GM04504 (cell line): Measurements from ENCODE around the gene PNPLA3.
A peak's percentile ranks its signal among the peaks of the same experiment; 100 is the strongest.

Experiments
- DNase-seq: peaks from one replicate; pipeline ENCODE4 v3.0.0-alpha.2; 2012; ENCODE audit warnings: low read depth

Gene PNPLA3

DNA sequence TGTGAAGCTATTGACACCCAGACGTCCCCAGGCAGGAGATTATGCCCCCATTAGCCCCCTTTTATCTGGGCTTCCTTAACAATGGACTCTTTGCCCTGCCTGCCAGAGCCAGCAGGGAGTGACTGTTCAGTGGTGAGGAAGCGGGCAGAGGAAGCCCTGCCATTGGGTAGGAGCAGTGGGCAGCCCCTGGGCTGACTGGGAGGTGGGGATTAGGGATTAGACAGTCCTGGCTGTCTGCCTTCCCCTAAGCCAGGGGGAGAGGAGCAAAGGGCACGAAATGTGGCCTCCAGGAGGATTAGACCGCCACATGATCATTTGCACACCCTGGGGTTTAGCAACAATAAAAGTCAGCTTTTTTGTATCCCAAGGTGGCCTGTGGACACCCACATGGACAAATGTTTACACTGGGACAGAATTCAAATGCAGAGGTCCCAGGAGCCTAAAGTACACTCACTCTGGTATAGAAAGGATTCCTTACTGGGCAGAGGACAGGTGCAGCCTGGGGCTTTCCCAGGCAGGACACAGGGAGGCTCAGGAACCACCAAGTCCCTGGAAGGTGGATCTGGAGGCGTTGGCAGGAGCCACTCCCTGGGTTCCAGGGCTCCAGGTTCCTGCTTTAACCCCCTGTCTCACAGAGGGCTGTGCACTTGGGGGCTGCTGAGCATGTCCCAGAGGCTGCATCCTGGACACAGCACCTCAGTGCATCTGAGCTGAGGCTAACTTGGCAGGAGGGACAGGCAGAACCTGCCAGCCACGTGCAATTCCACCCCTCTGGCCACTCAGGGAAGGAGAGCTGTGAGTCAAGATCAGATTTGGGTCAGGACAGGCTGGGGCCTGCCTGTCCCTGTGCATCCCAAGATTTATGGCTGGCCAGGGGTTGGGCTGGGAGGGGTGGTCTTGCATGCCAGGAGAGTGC lies 2.1 kb downstream of the PNPLA3 start:
- no peak for DNase-seq

DNA sequence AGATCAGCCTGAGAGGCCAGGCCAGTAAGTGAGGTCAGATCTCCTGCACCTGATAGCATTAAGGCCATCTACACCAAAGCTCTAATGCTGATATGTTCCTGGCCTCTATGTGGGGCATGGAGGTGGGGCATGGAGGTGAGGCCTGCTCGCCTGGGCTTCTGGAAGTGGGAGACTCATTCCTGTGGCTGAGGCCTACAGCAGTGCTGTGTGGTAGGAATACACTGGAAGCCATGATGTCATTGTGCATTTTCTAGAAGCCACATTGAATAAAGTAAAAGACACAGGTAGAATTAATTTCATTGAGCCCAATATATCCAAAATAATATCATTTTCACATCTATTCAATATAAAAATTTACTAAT lies 2.7 kb downstream of the PNPLA3 start:
- DNase-seq, result no peak

DNA sequence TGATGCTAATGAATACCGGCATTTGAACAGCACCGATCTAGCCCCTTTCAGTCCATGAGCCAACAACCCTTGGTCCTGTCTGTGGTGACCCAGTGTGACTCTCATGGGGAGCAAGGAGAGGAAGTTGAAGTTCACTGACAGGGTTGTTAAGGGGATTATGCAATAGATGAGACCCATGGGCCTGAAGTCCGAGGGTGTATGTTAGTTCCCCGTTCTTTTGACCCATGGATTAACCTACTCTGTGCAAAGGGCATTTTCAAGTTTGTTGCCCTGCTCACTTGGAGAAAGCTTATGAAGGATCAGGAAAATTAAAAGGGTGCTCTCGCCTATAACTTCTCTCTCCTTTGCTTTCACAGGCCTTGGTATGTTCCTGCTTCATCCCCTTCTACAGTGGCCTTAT lies 4.9 kb downstream of the PNPLA3 start:
- DNase-seq, result no peak

DNA sequence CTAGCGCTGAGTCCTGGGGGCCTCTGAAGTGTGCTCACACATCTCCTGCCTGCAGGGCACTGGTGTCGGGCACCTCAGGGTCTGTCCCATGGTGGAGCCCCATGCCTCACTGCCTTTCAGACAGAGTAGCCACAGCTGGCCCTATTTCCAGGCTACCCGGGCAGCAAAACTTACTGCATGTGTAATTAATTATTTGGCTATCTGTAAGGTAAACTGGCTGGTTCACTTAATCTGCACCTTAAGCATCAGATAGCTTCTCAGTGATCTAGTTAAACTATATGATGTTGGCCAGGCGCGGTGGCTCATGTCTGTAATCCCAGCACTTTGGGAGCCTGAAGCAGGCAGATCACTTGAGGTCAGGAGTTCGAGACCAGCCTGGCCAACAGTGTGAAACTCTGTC lies 5.3 kb downstream of the PNPLA3 start:
- no peak for DNase-seq

DNA sequence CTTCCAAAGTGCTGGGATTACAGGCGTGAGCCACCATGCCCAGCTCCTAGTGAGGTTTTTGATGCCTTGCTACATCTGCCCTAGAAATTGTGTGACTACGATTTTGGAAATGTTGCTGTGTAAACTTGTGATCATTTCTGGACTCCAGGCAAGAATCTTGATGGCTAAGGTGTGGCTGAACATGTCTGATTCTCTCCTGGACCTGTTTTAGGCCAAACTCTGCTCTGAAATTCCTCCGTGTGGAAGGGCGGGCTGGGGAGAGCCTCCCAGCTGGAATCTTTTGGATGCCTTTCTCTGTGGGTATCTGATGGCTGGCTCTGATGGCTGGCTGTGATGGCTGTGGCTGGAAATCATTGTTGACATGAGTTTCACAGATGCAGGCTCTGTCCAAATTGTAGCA lies 8.2 kb downstream of the PNPLA3 start:
- no peak for DNase-seq

DNA sequence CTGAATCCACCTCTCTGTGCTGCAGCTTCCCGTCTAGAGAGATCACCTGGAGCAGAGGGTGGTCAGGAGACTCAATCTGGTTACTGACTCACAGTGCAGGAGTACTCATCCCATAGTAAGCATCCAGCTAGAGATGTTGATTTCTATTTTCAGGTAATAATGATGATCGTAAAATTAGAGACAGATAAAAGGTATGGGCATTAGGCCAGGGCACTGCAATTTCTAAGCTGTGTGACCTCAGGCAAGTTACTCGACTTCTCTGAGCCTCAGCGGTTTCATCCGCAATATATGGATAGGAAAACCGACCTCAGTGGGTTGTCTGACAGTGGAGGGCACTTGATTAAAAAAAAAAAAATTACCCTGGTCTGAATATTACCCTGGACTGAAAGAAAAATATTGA lies 17.8 kb downstream of the PNPLA3 start:
- no peak for DNase-seq

DNA sequence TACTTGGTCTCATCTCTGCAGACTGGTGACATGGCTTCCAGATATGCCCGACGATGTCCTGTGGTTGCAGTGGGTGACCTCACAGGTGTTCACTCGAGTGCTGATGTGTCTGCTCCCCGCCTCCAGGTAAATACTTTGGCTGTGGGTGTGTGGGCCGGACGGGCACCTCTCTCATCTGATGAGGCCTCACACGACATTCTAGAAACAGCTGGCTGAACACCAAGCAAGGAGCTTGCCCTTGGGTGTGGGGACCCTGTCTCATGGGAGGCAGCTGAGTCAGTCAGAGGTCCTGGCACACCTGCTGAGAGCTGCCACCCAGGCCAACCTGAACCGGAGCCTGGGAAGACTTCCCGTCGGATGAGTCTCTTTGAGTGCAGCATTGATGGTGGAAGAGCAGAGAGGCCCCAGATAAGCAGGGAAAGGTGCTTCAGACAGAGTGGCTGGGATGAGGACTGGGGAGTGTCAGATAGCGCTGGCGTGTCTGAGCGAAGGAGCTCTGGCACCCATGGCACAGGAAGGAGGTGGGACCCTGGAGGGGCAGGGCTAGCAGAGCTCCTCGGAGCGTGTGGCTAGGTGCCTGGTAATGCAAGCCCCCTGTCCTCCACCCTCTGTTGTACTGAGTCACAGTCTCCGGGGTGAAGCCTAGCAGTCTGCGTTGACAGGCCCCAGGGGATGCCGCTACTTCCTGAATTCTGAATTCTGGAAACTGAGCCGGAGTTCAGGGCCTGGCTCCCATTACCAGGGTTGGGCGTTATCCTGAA lies 21.2 kb downstream of the PNPLA3 start:
- no peak for DNase-seq

DNA sequence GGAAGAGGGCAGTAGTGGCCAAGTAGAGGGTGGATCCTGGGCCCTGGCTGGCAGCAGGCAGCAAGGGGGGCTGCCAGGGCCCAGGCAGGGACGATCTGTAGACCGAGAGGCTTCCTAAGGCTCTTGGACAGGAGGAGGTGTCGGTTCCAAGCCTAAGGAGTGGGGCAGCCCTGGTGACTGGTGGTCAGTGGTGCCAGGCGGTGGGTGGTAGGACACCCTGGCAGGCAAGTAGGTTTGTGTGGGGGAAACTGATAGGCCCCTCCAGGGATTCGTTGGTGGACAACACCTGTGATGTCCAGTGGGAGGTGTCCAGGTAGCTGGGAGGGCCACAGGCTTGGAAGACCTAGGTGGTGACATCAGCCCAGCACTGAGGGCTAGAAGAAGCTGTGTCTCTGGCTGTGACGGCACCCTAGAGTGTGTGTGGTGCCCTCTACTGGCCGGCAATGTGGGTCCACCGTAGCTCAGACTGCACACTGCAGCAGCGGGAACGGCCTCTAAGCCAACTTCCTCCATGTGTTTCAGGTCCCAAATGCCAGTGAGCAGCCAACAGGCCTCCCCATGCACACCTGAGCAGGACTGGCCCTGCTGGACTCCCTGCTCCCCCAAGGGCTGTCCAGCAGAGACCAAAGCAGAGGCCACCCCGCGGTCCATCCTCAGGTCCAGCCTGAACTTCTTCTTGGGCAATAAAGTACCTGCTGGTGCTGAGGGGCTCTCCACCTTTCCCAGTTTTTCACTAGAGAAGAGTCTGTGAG lies 22.2 kb downstream of the PNPLA3 start:
- DNase-seq, result peak; percentile 31

DNA sequence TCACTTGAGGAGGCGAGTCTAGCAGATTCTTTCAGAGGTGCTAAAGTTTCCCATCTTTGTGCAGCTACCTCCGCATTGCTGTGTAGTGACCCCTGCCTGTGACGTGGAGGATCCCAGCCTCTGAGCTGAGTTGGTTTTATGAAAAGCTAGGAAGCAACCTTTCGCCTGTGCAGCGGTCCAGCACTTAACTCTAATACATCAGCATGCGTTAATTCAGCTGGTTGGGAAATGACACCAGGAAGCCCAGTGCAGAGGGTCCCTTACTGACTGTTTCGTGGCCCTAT lies 22.7 kb downstream of the PNPLA3 start:
- DNase-seq, result no peak

DNA sequence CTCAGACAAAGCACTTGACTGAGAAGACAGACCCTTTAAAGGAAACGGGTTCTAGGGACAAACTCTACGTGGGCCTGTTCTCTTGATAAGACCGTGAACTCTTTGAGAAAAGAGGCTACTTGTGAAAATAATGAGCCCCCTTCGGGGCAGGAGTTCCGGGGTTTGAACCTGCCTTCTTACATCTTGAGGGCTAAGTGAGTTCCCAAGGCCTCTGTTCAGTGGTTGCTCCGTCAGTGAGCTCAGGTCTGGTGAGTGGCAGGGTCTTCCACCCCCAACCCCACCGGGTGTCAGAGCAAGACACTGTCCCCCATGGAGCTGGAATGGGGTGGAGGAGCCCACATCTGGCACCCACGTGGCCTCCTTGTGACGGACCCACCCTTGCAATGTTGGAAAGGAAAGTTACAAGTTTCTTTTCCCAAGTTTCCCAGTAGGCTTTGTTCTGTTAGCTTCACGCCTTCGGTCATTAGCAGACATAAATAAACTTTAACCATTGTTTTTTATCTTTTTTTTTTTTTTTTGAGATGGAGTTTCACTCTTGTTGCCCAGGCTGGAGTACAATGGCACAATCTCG lies 25.3 kb downstream of the PNPLA3 start:
- no peak for DNase-seq

DNA sequence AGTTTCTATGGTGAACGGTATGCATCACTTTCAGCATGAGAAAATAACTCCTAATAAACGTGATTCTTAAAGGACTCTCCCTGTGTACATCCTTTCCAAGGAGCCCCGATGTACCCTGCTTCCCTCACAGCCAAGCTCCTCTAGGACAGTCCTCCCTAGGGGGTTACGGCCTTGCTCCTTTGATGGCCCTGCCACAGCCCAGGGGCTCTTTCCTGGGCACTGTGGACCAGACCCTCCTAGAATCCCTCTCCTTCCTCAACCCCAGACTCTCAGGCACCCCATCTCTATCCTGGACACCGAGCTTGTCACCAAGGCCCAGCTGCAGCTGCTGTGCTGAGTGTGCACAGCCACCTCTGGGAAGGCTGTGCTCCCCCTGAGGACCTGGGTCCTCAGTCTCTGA lies 27.8 kb downstream of the PNPLA3 start:
- DNase-seq, result no peak

DNA sequence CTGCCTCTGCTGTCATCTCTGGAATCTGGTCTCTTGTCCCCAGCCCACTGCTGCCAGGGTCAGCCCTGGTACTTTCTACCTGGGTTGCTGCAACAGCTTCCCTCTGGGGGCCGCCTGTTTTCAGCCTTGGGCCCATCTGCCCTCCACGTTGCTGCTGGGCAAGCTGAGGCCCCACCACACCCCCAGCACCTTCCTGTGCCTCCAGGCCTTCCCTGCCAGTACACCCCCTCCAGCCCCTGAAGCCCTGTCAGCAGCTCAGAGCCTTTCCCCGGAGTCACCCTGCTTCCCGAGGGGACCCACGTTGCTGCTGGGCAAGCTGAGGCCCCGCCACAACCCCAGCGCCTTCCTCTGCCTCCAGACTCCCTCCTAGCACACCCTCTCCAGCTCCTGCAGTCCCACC lies 28.4 kb downstream of the PNPLA3 start:
- DNase-seq, result no peak

DNA sequence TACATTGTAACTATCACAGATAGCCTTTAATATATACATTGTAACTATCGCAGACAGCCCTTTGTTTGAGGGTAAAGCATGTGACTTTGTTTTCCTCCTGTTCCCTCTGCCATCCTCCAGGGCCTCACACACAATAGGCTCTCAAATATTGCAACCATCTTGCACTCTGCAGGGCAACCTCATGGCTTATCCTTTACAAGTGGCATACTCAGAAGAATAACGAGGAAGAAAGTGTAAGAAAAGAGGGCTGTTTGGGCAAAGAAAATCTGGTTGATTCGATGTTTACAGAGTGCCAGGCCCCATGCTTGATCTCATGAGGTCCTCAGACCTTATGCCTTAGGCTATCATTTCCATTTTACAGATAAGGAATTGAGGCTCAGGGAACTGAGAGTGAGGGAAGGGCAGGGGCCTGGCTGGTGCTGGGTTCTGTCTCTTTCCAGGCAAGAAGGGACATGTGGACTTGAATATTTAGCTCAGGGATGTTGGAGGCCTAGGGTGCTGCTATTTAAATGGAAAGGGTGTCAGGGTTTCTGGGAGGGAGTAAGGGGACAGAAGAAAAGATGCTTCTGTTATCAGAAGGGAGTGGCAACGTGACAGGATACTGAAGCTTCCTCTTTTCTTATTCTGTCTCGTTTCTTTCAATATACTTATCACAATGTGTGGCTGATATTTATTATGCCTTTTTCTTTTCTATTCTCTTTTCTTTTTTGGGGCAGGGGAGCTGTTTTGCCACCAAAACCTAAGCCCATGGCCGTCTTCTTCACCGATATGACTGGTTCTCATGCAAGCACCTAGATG lies 30.6 kb downstream of the PNPLA3 start:
- DNase-seq, result no peak

DNA sequence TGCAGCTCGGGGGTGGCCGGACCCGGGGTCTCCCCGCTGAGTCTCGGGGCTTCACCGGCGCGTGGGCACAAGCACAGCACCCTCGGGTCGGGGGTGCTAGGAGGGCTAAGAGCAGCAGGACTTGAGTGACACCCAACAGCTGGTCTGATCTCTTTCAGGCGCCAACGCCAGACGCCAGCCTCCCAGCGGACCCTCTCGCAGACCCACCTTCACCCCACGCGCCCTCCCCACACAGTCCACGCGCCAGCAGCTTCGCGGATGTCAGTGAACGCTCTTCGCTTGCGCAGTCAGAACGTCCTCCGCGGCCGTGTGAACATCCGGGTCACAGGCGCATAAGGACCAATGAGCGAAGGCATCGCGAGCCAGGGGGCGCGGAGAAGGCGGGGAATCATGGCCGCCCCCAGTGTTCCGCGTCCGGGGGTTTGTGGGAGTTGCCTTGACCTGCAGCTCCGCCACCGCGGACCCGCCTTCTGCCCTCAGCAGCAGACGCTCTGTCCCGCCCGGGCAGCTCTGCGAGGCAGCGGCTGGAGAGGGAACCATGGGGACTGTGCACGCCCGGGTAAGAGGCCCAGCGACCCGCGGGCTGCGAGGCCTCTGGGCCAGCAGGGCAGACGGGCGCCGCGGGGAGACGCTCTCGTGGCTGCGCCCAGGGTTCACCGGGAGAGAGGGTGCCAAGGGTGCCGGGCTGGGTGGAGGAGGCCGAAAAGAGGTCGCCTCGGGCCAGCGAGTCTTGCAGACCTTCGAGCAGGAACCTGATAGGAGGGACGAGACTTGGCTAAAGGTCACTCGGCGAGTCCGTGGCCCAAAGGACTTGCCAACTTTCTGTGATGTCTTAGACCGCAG lies 31.7 kb downstream of the PNPLA3 start, which contains the start of gene SAMM50:
Gene SAMM50, plus strand, starts transcription at position 403 of the 843 bp plus-strand sequence. Its CDS starts 136 bp downstream, at position 539.
- peak; percentile 77 for DNase-seq

DNA sequence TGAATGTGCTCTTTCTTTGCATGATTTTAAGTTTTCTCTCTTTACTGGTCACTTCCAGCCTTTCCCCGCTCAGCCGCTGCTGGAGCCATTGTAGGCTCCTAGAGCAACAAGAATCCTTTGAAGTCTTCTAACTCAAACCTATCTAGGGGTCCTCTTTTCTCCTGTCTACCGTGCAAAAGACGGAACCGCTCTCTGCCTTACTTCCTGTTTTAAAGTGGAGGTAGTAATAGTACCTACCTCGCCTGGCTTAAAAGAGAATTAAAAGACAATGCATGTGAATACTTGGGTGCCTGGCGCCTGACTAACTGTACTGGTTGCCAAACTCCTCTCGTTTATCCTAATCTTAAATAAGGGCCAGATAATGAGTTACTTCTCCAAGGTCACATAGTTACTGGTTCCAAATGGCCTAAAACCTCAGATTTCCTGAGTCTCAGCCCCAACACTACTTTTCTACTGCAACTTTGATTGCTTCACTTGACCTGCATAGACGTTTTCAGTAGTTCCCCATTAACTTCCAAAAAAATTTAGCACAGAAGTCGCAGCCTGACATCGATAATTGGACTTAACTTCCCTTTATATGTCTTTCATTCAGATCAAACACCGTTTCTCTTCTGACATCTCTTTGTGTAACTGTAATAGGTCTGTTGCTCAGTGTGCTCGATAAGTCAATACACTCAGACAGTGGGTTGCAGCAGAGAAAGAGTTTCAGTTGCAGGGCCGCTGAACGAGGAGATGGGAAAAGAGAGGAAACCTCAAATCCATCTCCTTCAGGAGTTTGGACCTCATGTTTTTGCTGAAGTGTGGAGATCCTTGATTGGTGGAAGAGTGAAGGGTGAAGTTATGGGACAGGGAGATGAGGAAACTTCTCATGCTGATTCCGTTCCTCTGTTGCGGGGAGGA lies 32.5 kb downstream of the PNPLA3 start:
- no peak for DNase-seq

DNA sequence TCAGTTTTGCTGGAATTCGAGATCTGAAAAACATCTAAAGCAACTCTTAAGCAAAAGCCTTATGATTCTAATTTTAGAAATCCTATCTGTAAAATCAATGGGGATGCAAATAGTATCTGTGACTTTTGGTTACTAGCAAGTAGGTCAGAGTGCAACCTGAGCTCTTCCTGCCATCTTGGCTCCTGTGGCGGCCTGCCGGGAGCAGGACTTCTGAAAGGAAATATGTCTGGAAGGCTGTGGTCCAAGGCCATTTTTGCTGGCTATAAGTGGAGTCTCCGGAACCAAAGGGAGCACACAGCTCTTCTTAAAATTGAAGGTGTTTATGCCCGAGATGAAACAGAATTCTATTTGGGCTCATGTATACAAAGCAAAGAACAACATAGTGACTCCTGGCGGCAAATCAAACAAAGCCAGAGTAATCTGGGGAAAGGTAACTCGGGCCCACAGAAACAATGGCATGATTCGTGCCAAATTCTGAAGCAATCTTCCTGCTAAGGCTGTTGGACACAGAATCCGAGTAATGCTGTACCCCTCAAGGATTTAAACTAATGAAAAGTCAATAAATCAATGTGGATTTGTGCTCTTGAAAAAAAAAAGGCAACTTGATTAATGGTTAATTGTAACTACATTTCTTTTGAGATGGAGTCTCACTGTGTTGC lies 33.3 kb downstream of the PNPLA3 start:
- DNase-seq, result no peak

DNA sequence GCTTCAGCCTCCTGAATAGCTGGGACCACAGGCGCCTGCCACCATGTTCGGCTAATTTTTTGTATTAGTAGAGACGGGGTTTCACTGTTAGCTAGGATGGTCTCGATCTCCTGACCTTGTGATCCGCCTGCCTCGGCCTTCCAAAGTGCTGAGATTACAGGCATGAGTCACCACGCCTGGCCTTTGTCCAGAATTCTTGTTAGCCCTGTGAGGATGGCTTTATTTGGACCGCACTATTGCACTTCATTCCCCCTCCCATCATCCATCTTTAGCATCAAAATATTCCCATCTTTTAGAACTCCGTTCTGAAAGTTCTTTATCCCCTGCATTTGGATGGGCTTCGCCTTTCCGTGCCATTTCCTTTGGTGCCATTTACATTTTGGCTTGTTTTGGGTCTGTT lies 34.3 kb downstream of the PNPLA3 start:
- no peak for DNase-seq

DNA sequence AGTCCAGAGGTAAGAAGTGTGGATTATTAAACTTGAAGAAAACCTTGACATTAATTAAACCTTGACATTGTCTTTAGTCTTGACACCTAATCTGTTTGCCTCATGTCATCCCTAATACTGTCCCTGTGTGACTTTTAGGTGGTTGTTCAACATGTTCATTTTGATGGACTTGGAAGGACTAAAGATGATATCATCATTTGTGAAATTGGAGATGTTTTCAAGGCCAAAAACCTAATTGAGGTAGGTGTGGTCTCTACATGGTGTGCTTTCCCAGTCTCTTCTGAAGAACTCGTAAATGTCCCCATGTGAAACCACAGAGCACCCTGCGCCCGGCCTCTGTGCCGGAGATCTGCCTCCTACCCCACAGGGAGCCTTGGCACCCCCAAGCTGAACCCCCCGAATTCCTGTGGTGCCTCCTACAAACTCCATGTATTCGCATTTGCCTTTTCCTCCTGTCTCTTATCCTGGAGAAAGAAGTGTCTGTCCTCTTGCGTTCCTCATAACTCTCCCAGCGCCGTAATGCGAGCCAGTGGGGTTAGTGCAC lies 40.8 kb downstream of the PNPLA3 start:
- no peak for DNase-seq

DNA sequence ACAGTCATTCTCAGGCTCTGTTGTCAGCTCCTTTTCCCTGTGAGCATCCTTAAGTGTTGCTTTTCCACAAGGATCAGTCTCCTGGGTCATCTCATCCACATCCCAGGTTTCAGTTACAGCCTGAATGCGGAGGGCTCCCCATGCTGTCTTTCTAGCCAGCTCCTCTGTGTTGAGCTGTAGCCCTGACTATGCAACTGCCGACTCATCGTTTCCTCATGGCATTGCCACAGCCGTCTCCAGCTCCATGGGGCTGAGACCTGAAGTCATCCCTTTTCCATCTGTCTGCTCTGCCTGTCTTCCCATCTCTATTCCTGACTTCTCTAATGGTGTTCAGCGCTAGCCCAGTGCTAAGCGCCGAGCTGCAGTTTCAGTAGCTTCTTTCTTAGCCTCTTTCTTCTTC lies 43.5 kb downstream of the PNPLA3 start:
- DNase-seq, result no peak
